ENCODE data around the gene NEO1.

Gene NEO1

DNA sequence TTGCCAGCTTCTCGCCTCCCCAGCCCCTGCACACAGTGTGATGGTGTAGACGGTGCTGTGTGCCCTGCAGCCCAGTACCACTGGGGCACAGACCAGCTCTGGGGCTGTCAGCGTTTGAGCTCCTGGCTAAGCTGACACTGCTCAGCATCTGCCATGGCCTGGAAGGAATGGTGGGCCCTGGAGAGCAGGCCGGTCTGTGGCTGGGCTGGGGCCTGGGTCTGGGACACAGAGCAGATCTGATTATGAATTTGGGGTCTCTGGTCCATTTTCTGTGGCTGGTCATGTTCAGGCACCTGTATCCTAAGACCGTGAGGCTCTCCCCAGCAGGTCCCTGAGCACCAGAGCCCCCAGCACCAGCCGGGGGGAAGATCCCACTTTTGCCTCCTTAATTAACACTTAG, 281.8 kb downstream of the NEO1 start:
- no peak for DNase-seq

DNA sequence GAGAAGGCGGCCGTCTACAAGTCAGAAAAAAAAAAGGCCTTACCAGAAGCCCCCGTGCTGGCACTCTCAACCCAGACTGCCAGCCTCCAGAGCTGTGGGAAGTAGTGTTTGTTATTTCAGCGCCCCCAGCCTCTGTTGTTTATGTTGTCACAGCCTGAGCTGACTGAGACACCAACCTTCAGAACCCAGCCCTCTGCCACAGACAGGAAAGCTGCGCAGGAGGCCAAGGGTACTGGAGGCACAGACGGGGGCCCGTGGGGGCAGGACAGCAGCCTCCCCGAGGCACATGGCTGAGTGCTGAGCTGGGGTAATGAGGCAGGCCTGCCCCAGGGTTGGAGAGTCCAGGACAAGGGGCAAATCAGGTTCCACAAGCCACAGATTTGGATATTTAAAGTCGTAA, 282.8 kb downstream of the NEO1 start:
- no peak for DNase-seq

DNA sequence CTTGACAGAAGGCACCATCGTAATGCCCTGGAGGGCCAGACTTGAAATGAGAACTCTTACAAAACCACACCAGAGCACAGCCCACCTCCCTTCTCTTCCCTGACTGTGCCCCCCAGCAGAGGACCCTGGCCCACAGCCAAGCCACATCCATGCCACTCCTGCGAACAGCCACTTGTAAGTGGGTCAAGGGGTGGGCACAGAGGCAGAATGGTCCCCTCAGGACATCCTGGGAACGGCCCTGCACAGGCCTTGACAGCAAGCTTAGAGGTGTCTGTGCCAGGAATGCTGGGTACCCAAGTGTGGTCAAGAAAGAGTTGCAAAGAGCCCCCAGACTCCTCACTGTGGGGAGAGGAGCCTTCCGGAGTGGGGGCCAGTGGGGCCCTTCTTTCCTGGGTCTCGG, 283.2 kb downstream of the NEO1 start:
- no peak for DNase-seq

DNA sequence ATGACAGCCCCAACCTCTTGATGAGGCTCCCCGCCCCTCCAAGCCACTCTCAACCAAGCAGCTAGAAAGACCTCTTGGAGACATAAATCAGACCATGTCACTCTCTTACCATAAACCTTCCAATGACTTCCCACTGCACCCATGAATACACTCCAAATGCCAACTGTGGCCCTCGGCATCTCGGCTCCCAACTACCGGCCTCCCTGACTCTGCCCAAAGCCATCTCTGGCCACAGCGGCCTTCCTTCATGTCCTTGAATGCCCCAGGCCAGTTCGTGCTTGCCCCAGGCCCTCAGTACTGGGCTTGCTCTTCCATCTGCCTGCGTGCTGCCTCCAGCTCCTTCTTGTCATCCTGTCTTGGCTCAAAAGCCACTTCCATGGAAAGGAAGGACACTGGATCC, 284.5 kb downstream of the NEO1 start:
- DNase-seq: no peak

DNA sequence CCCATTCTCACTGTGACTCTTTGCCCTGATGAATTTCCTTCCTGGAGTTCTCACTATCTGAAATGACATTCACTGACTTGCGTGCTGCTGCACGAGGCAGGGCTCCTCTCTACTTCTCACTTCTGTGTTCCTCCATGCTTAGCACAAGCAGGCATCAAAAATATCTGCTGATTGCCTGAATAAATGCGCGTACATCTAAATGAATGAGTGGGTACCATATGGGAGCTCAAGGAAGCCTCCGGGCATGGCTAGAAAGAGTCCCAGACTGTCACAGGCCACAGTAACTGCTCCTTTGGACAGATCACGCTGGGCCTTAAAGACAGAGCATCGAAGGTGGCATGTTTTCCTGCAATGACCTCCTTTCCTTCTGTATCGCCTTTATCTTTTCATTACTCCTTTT, 284.9 kb downstream of the NEO1 start:
- no peak for DNase-seq

DNA sequence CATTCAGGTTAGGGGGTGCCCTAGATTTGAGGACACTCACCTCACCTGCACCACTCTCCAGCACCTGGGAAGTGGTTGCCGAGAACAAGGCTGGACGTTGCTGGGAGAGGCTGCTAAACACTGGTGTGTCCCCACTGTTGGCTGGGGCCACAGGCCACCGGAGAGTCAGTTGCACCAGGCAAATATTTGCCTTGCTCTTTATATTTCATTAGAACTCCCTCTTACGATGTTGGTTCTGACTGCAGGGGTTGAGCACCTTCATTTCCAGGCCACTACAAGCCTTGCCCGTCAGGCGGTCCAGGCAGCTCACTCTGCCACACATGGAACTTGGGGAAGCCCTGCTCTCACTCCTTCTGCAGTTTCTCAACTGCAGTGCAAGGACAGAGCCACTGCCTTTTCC, 285.8 kb downstream of the NEO1 start:
- no peak for DNase-seq

DNA sequence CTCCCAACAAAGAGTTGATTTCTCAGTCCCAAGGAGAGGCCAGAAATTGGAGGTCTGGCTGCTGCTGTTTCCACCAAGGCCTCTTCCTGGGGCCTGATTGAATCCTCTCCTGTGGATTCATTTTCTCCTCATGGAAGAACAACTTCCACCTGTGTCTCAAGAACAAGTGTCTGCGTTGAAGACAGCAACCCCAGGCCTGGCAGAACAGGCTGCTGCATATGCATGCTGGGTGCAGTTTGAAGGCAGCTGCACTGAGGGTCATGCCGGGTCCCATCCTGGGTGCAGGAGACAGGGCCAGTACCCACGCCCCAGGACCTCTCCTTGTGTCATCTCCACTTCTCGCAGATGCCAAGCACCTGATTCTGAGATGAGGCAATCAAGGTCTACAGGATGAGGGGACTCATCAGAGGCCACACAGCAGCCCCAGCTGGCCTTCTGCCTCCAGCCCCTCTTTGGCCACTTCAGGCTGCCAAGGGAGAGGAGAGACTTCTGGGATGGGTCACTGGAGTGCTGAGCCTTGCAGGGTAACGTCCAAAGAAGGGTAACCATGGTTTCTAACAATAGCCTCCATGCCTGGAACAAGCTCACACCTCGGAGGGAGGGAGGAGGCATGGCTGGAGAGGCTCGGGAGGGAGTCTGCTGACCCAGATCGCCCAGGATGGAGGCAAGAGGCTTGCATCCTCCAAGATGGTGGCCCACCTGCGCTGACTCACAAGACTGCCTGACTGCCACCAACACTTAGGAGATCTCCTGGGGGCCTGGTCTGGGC, 286.5 kb downstream of the NEO1 start:
- no peak for DNase-seq

DNA sequence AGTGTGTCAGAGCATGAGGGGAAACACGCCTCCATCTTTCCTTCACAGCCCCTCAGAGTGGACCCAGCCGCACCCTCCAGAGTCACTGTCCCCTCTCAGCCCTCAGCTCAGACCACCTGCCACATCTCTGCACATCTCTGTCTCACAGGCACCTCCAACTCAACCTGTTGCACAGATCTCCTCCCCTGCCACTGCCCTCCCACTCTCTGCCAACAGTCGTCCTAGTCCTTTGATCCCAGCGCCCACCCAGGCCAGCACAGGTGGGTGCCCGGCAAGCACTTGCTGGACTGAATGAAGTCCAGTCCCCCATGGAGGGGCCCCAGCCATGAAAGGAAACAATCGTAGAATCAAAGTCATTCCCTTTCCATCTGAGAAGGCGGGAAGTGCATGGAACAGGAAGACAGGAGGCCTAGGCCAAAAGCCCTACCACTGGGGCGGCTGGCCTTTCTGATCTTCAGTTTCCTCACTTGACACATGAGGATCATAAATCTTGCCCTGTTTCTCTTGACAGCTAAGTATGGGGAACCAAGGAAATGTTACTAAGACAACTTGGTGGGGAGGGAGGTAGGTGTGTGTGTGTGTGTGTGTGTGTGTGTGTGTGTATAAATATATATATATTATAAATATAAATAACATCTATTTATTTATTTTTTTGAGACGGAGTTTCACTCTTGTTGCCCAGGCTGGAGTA, 288.4 kb downstream of the NEO1 start:
- DNase-seq: no peak

DNA sequence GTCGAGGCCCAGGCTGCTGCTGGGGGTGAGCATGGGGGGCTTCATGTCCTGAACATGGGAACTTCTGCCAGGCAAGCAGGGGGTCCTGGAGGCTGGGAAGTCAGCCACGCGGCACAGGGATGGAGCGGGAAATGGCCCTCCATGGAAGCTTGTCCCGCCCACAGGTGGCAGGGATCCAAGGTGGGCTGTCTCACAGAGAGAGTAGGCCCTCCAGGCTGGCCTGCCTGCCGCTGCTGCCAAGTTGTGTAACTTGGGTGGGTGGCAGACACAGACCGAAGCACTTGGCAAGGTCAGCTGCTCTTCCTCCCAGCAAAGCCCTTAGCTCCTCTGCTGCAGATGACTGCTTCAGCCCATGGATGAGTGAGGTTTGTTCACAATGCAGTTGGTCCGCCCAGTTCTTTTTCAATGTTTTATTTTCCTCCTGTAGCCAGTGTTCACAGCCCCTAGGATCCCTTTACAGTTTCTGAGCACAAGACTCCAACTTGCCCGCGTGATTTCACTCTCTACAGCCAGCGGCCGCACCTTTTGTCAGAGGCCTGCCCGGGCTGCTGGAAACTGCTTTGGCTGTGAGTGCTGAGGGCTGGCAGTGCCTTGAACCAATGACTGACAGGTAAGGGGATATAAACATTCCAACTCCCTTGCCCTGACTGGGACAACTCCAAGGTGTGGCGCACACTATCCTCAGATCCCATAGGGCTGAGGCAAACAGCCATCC, 289.8 kb downstream of the NEO1 start:
- peak in 1 of 2 experiments; percentile 6 for DNase-seq

DNA sequence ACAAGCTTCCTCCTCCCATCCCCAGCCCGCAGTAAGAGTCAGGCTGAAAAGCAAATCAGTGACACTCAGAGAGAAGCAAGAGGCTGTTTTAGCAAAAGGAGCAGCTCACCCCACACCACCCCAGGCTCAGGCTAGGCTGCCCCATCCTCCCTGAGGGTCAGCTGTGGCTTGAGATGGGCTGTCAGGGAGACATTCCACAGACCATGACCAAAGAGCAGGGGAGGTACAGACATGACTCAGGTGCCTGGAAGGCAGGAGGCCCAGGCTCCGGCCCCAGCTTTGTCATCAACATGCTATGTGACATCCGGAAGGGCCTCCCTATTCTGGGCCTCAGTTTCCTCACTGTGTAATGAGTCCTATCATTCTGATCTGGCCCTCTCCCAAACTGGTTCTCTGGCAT, 291.8 kb downstream of the NEO1 start:
- no peak for DNase-seq

DNA sequence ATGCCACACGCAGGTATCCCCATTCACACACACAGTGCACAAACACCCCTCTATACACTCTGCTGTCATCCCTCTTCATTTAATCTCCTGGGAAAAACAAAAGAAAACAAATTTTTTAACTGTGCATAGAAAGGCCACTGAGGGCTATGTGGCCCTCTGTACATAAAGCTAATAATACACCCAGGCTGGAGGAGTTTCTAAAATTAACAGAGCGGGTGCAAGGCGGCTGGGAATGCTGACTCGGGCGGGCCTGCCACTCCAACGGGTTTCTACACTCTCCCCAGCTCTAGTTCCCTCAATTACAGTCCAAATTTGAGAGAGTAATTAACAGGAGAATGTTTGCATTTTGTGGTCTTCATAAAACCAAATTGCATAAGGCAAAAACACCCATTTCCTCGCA, 293.4 kb downstream of the NEO1 start:
- DNase-seq: no peak

DNA sequence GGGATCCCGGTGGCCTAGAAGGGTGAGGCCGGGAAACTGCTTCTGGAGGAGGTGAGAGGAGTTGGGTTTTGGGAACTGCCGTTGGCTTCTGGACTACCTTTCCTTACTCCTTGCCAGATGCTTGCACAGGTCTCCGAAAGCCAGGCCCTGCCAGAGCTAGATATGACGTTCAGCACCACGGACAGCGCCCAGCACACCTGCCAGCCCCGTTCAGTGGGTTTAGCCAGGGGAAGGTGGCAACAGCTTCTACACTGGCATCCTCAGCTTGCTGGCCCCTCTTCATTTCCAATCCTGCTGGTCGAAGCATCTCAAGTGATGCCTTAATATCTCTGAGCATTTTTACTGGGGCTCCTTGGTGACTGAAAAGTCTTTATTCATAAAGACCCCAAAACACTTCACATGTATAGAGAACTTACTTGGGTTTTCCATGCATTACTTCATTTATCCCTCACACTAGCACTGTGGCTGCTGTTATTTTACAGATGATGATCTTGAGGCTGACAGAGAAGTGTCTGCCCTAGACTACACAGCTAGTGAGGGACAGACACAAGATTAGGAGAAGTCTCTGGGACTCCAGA, 294.6 kb downstream of the NEO1 start:
- no peak for DNase-seq

DNA sequence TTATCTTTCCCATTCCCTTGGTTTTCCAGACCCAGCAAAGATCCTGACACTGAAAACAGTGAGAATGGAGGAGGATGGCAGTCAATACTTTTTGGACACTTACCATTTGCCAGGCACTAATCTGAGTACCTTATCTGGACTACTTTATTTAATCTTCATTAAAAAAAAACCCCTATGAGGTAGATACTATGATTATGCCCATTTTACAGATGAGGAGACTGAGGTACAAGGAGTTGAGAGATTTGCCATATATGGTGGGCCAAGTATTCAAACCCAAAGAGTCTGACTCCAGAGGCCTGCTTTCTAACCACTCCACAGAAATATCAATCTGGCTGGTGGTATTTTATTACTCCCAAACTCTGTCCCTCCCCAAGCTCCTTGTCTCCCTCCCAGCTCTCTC, 296.9 kb downstream of the NEO1 start:
- DNase-seq: no peak

DNA sequence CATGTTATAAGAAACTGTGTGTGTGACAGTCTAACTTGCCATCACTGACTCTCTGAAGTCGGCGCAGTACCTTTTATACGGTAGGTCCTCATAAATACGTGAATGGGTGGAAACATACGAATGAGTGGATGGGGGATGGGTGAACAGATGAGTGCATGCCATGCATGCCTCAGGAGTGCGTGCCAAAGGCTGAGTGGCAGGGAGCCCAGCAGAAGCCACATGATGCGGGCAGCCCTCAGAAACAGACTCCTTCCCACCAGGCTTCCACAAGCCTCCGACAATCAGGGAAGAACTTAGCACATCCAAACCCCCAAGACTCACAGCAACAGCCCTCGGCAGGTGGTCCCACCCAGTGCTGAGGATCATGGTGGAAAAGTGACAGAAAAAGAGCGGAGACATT, 299.8 kb downstream of the NEO1 start:
- no peak for DNase-seq

DNA sequence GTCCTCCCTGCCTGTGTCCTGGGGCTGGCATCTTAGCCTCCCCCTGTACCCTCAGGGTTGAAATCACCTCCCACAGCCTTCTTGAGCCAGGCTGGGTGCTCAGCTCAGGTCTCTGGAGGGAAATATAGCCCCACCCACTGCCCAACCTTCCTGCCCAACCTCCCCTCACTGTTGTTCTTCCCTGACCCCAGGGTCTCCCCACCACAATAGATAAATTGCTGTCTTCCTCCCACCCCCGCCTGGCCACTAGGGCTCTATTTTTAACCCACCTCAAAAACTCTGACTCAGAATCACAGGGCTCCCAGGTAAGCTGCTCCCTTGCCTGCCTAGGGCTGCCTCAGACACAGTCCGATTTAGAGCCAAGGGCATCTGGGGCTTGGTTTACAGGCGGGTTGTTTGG, 301.5 kb downstream of the NEO1 start:
- no peak for DNase-seq

DNA sequence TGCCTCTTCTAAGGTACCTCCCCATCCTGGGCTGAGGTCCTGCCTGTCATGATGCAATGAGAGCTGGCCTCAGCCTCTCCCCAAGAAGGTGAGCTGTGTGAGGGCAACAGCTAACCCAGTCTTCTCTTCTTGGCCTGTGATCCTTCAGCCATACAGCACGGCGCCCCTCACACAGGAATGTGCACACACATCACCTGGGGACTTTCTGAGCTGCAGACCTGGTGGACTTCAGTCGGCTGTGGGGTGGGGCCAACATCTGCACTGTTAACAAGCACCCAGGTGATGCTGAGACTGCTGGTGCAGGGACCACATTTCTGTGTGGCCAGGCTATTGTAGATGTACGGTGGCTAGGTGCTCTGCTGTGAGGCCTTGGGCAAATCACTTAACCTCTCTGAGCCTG, 302.0 kb downstream of the NEO1 start:
- no peak for DNase-seq

Measured in NCI-H524 (cell line).